B cell (primary cell): ENCODE measurements around the gene APOC3.

Experiments used
- EZH2 ChIP-seq: IDR thresholded peaks from 2 replicates; pipeline ENCODE4 v1.6.1; 2012; ENCODE audit warnings: borderline replicate concordance, low read depth, mild to moderate bottlenecking, moderate library complexity, low read length; ENCODE audit not compliant: insufficient read depth, poor library complexity, severe bottlenecking
- TF ChIP-seq, protein P1 (sequence below): fragments of 200-600 bp; IDR thresholded peaks from one replicate; pipeline ENCODE4 v1.8.0; 2022; ENCODE audit warnings: antibody characterized with exemption, mild to moderate bottlenecking

DNA sequence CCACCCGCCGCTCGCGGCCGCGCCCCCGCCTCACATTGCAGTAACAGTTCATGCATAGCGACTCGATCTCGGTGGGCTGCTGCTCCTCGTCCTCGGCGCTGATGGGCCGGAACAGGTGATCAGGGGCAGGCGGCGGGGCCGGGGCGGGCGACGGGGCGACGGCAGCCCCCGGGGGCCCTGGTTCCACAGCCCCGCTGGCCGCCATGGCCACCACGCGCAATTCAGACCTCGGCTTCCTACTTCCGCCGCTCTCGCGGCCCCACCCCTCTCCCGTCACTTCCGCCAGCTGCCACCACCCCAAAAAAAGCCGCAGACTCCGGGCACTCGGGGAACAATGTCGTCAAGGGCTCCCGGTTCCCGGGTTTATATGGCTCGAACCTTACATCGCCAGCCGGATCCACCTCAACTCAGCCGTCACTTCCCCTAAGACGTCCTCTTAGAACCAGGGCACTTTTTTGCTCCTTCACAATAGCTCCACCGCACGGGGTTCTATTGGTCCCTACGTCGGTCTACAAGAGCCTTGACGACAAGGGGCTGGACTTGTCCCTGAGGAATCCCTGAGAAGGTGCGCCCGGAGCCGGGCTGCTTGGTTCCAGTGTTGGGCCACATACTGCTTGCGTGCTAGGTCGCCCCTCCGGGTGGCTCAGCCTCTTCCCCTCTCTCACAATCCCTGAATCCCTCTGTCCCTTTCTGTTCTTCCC is 41.8 kb upstream of the APOC3 start, which contains the start of gene ZPR1:
- TF ChIP-seq, protein P1, sequence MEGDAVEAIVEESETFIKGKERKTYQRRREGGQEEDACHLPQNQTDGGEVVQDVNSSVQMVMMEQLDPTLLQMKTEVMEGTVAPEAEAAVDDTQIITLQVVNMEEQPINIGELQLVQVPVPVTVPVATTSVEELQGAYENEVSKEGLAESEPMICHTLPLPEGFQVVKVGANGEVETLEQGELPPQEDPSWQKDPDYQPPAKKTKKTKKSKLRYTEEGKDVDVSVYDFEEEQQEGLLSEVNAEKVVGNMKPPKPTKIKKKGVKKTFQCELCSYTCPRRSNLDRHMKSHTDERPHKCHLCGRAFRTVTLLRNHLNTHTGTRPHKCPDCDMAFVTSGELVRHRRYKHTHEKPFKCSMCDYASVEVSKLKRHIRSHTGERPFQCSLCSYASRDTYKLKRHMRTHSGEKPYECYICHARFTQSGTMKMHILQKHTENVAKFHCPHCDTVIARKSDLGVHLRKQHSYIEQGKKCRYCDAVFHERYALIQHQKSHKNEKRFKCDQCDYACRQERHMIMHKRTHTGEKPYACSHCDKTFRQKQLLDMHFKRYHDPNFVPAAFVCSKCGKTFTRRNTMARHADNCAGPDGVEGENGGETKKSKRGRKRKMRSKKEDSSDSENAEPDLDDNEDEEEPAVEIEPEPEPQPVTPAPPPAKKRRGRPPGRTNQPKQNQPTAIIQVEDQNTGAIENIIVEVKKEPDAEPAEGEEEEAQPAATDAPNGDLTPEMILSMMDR = no peak
- TF ChIP-seq EZH2 = no peak
